GM23248 (cell line): ENCODE data around the gene HSF2. TPM values are rescaled to one million over a fixed set of nuclear protein-coding genes. Genes with fewer than 3 reads are reported as not detected.
A peak's percentile ranks its signal among the peaks of the same experiment; 100 is the strongest.

ENCODE experiments used
- DNase-seq: peaks from one replicate; pipeline ENCODE4 v3.0.0-alpha.2; 2015
- H2AFZ ChIP-seq: fragments of 200-600 bp; sonication (generic); 2 replicates; pipeline ENCODE4 v1.6.1; 2016; ENCODE audit warnings: antibody characterized with exemption
- H3F3A ChIP-seq: fragments of 200-600 bp; sonication (generic); 2 replicates; pipeline ENCODE4 v1.6.1; 2016; ENCODE audit warnings: mild to moderate bottlenecking, antibody characterized with exemption, mixed run types; ENCODE audit not compliant: insufficient read depth
- H3K27ac ChIP-seq: fragments of 200-600 bp; sonication (generic); 2 replicates; pipeline ENCODE4 v1.5.1; 2016; ENCODE audit warnings: mild to moderate bottlenecking
- H3K27me3 ChIP-seq: fragments of 200-600 bp; sonication (generic); replicated peaks from 2 replicates; pipeline ENCODE4 v1.6.1; 2016; ENCODE audit warnings: mild to moderate bottlenecking; ENCODE audit not compliant: insufficient read depth
- H3K36me3 ChIP-seq: fragments of 200-600 bp; sonication (generic); 2 replicates; pipeline ENCODE4 v1.6.1; 2016; ENCODE audit warnings: low read depth, mild to moderate bottlenecking
- H3K4me1 ChIP-seq: fragments of 200-600 bp; sonication (generic); 2 replicates; pipeline ENCODE4 v1.6.1; 2016; ENCODE audit warnings: mild to moderate bottlenecking; ENCODE audit not compliant: insufficient read depth
- H3K4me2 ChIP-seq: fragments of 200-600 bp; sonication (generic); one replicate; pipeline ENCODE4 v1.6.1; 2016; ENCODE audit warnings: mild to moderate bottlenecking; ENCODE audit not compliant: unreplicated experiment
- H3K4me3 ChIP-seq: fragments of 200-600 bp; sonication (generic); 2 replicates; pipeline ENCODE4 v1.5.1; 2016; ENCODE audit warnings: mild to moderate bottlenecking
- H3K79me2 ChIP-seq: fragments of 200-600 bp; sonication (generic); 2 replicates; pipeline ENCODE4 v1.6.1; 2016; ENCODE audit warnings: mild to moderate bottlenecking; ENCODE audit not compliant: insufficient read depth
- H3K9ac ChIP-seq: fragments of 200-600 bp; sonication (generic); 2 replicates; pipeline ENCODE4 v1.6.1; 2016; ENCODE audit warnings: mild to moderate bottlenecking
- H3K9me2 ChIP-seq: fragments of 200-600 bp; sonication (generic); 2 replicates; pipeline ENCODE4 v1.6.1; 2016; ENCODE audit warnings: mixed run types, mild to moderate bottlenecking, moderate library complexity; ENCODE audit not compliant: insufficient read depth
- H3K9me3 ChIP-seq: fragments of 200-600 bp; sonication (generic); one replicate; pipeline ENCODE4 v1.6.1; 2017; ENCODE audit warnings: low read depth
- H4K20me1 ChIP-seq: fragments of 200-600 bp; sonication (generic); 2 replicates; pipeline ENCODE4 v1.6.0; 2016; ENCODE audit not compliant: insufficient read depth
- EZH2 ChIP-seq: fragments of 200-600 bp; sonication (generic); IDR thresholded peaks from 2 replicates; pipeline ENCODE4 v1.6.1; 2018; ENCODE audit warnings: antibody characterized with exemption, mild to moderate bottlenecking; ENCODE audit not compliant: insufficient read depth, poor library complexity, severe bottlenecking
- EZH2phosphoT487 ChIP-seq: fragments of 200-600 bp; sonication (generic); IDR thresholded peaks from 2 replicates; pipeline ENCODE4 v1.6.1; 2018; ENCODE audit warnings: antibody characterized with exemption, moderate library complexity, mild to moderate bottlenecking, low read depth; ENCODE audit not compliant: insufficient read depth
- WGBS, 2 experiments: methylation state at CpG; one replicate each; pipeline ENCODE4 v1.1.6; 2015 to 2017; ENCODE audit warnings: low lambda C conversion rate in 2 of 2, low coverage in 1 of 2; ENCODE audit errors: missing lambda C conversion rate in 2 of 2; 5-methylcytosine and 5-hydroxymethylcytosine counted together
- in situ Hi-C: fragments of 300-500 bp; cut with MboI; formaldehyde crosslinking; loops from 2 replicates; pipeline ENCODE4 v1.15.0; 2020
- polyA plus RNA-seq: library from polyadenylated mRNA; unstranded; fragments of >200 nt; fragmentation: Nextera tagmentation; extraction: Ambion mirVana; gene quantifications from 2 replicates; pipeline ENCODE4 v1.2.1, GENCODE V29; 2016
- total RNA-seq: library from RNA; depleted of rRNA; stranded (reverse); fragments of >200 nt; shearing (Covaris generic); gene quantifications from 2 replicates; pipeline ENCODE4 v1.2.3, GENCODE V29; 2014

The HSF2 gene
- total and polyA plus RNA-seq, 2 experiments from 2014 or later = 11.2 to 11.3 TPM

DNA sequence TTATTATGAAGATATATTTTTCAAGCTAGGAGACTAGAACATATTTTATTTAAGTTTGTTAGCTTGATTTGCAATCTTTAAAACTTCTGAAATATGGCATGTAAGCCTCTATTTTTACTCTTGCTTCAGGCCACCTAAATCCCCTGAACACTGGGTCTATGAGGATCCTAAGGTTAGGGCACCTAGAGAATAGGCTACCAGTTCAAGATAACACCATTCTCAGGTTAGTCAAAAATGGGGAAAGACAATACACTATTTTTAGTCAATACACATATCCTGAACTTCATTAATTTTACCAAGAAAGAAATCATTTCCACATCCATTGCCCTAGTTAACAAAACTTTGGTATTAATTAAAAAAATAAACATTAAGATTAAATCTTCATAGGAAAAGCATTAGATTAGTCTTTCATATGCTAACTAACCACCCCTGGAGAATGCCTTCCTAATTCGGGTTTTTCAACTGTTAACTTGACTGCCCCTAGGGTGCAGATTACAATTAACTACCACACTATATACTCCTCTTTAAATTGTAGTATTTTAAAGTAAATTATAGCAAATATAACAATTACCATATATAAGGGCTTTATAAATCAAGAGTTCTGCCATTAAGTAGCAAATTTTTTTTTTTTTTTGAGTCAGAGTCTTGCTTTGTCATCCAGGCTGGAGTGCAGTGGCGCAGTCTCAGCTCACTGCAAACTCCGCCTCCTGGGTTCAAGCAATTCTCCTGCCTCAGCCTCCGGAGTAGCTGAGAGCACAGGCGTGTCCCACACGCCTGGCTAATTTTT, 6.7 kb upstream of the HSF2 start:
- Histone ChIP-seq H3K4me2 (no peak overlapping the region), H3K4me3 (no peak overlapping the region), H2AFZ (no peak overlapping the region), H3K27ac (no peak overlapping the region), H3K36me3 (no peaks in the 10 kb centered on the region), H3K79me2 (no peaks in the 10 kb centered on the region), H3K9me2 (no peaks in the 10 kb centered on the region), H3K9me3 (no peaks in the 10 kb centered on the region), H4K20me1 (no peaks in the 10 kb centered on the region), H3F3A (no peaks in the 10 kb centered on the region), H3K9ac (no peak overlapping the region), H3K4me1 (no peaks in the 10 kb centered on the region), H3K27me3 (no peaks in the 10 kb centered on the region)
- in situ Hi-C loops = no loop called here
- 91 to 92% methylated on average over 6 of the region's 6 CpGs for WGBS, 2 experiments
- DNase-seq = no peak
- no peak for TF ChIP-seq EZH2phosphoT487
- TF ChIP-seq EZH2 = no peak

DNA sequence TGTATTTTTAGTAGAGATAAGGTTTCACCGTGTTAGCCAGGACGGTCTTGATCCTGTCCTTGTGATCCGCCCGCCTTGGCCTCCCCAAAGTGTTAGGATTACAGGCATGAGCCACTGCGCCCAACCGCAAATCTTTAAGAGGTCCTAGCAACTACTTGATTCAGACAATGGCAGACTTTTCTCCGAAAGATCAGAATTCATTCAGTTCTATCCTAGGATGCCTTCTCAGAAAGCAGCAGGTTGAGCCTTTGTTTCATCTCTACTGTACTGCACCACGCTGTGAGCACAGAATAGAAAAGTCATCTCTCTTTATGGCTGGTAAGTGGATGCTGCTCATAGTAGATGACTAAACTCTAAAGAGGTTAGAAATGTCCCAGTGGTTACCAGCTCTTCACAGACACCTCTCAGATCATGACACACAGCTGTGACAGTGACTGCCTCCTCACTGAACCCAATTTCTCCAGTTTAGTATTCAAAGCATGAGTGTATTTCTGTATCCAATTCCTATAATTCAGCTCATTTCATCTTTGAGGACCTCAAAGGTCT, 6.0 kb upstream of the HSF2 start:
- no peak for TF ChIP-seq EZH2
- TF ChIP-seq EZH2phosphoT487 = no peak
- no peaks in the 10 kb centered on the region for H3K79me2 ChIP-seq
- H3K27me3 ChIP-seq = no peaks in the 10 kb centered on the region
- H3K4me1 ChIP-seq = peaks cover under 1% of the 10 kb centered on the region
- 67 to 68% methylated on average over 8 of the region's 8 CpGs for WGBS, 2 experiments
- H3K36me3 ChIP-seq = no peaks in the 10 kb centered on the region
- peaks cover under 1% of the 10 kb centered on the region; the same call in 1 of the 2 replicates for H3F3A ChIP-seq
- H3K27ac ChIP-seq = no peak overlapping the region
- H3K9me3 ChIP-seq = no peaks in the 10 kb centered on the region
- no peak overlapping the region for H2AFZ ChIP-seq
- no peaks in the 10 kb centered on the region for H4K20me1 ChIP-seq
- no peak overlapping the region for H3K4me3 ChIP-seq
- H3K9me2 ChIP-seq = no peaks in the 10 kb centered on the region
- peak; percentile 2 for DNase-seq
- H3K9ac ChIP-seq = no peak overlapping the region
- in situ Hi-C loops = no loop called here
- H3K4me2 ChIP-seq = no peak overlapping the region

DNA sequence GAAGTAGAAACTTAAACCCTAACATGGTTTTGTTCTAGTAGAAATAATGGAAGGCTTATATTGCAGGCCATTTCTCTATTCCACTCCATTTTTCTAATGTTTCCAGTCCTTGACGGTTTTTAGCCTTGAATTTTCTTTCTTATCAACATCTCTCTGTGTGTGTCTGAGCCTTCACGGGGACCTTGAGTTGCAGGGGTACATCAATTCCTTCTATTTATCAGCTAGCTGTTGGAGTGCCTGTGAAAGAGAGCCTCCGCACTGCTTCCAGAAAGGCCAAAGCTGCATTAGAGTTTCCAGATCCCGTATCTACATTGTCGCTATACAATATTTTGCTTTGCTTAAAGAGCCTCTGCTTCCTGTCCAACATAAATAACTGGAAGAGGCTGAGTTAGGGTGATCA, 5.4 kb upstream of the HSF2 start:
- peaks cover 6% of the 10 kb centered on the region for H3F3A ChIP-seq
- no peak overlapping the region for H3K4me3 ChIP-seq
- H3K4me1 ChIP-seq = peaks cover 6% of the 10 kb centered on the region
- no peaks in the 10 kb centered on the region for H3K27me3 ChIP-seq
- no peaks in the 10 kb centered on the region for H4K20me1 ChIP-seq
- H3K9me2 ChIP-seq = no peaks in the 10 kb centered on the region
- in situ Hi-C loops = no loop called here
- TF ChIP-seq EZH2 (no peak), EZH2phosphoT487 (no peak)
- 87 to 88% methylated on average over 5 of the region's 5 CpGs for WGBS, 2 experiments
- H3K79me2 ChIP-seq = no peaks in the 10 kb centered on the region
- H3K9ac ChIP-seq = no peak overlapping the region
- H2AFZ ChIP-seq = no peak overlapping the region
- no peak overlapping the region for H3K4me2 ChIP-seq
- DNase-seq = no peak
- H3K27ac ChIP-seq = no peak overlapping the region
- no peaks in the 10 kb centered on the region for H3K36me3 ChIP-seq
- H3K9me3 ChIP-seq = no peaks in the 10 kb centered on the region

DNA sequence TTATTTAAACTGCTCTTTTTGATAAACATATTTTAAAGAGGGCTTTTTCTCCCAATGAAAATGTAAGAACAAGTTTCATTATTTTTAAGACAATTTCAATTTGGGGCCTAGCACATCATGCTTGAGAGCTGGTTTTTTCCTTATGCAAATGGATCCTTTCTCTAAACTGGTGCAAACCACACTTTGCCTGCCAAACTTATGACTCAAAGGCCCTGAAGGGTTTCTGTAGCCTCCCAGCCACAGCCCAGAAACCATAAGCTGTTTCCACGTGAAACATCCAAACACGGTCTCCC, 451 bp upstream of the HSF2 start:
- Histone ChIP-seq H3F3A (peaks cover 6% of the 10 kb centered on the region), H3K79me2 (peaks cover 44% of the 10 kb centered on the region), H3K9me2 (no peaks in the 10 kb centered on the region), H3K4me1 (peaks cover 20% of the 10 kb centered on the region), H3K9ac (peak overlapping the region; percentile 70), H4K20me1 (no peaks in the 10 kb centered on the region), H3K27ac (peak overlapping the region; percentile 78), H3K9me3 (no peaks in the 10 kb centered on the region), H2AFZ (peak overlapping the region; percentile 71), H3K36me3 (no peaks in the 10 kb centered on the region), H3K4me2 (peak overlapping the region; percentile 73), H3K4me3 (peak overlapping the region; percentile 50), H3K27me3 (no peaks in the 10 kb centered on the region)
- TF ChIP-seq EZH2phosphoT487 (no peak), EZH2 (no peak)
- WGBS, 2 experiments = 0% methylated on average over 2 of the region's 2 CpGs
- in situ Hi-C loops = no loop called here
- DNase-seq = no peak

DNA sequence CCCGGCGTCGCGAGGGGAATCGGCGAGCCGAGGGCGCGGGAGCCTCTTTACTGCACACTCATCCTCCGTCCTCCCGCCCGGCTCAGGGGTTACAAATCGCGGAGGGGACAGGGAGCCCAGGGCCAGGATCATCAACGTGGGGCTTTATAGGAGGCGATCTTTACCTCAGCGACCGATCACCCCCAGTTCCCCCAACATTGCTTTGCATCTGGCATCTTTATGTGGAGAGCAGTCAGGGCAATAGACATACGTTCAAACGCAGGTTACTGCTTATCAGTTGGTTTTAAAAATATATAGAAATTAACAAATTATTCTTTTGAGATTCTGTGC, 634 bp downstream of the HSF2 start:
- Histone ChIP-seq H3K27me3 (no peaks in the 10 kb centered on the region), H3K9me2 (no peaks in the 10 kb centered on the region), H4K20me1 (no peaks in the 10 kb centered on the region), H3K4me3 (peak overlapping the region; percentile 87), H3K36me3 (no peaks in the 10 kb centered on the region), H3K27ac (peak overlapping the region; percentile 76), H3K9me3 (no peaks in the 10 kb centered on the region), H3K79me2 (peaks cover 55% of the 10 kb centered on the region), H3K4me2 (peak overlapping the region; percentile 89), H3F3A (peaks cover 6% of the 10 kb centered on the region), H3K9ac (peak overlapping the region; percentile 95), H3K4me1 (peaks cover 20% of the 10 kb centered on the region), H2AFZ (peak overlapping the region; percentile 97)
- 1% methylated on average over 15 to 19 of the region's 20 CpGs for WGBS, 2 experiments
- peak; percentile 62 for DNase-seq
- TF ChIP-seq EZH2phosphoT487 = no peak
- no peak for TF ChIP-seq EZH2
- in situ Hi-C loops = no loop called here
